ENCODE measurements around the gene DCAF11. TPM values are rescaled to one million over a fixed set of nuclear protein-coding genes. Genes with fewer than 3 reads are reported as not detected.

The DCAF11 gene
- total and polyA plus RNA-seq, 2 of the 13 experiments (the other 11 are each of a cell fraction or from before 2014, with no cell fraction given): 150 to 257 TPM

DNA sequence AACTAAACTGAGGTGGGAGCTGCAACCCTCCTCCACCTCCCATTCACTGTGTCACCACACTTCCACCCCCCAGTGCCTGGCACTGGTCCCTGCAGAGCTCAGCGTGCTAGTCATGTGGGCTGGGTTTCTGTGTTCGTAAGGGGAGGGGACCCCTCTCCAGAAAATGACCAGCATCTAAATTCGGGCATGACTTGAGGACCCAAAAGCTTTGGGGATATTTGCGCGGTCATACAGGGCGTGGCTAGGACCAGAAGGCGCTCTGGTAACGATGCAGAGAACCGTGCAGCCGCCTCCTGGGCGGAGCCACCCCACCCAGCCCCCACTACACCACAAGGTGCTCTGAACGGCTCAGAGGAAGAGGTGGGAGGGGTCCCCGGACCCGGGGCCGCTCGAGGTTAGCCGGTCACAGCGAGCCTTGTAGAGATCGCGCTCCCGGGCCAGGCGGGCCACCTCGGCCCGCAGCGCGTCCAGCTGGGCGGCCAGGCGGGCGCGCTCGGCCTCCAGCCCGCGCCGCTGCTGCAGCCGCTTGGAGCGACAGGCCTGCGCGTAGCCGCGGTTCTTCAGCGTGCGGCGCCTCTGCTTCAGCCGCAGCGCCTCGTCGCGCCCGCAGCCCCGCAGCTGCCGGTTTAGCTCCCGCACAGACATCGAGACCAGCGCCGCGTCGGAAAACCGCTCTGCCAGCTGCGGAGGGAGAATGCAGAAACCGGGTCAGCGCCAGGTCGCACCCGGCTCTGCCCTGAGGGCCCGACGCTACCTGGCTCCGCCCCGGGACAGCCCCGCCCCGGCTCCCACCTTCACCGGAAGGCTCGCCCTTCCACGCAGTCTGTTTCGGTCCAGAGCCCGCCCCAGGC lies 33.5 kb upstream of the DCAF11 start (continued):
- TF ChIP-seq, protein P1, sequence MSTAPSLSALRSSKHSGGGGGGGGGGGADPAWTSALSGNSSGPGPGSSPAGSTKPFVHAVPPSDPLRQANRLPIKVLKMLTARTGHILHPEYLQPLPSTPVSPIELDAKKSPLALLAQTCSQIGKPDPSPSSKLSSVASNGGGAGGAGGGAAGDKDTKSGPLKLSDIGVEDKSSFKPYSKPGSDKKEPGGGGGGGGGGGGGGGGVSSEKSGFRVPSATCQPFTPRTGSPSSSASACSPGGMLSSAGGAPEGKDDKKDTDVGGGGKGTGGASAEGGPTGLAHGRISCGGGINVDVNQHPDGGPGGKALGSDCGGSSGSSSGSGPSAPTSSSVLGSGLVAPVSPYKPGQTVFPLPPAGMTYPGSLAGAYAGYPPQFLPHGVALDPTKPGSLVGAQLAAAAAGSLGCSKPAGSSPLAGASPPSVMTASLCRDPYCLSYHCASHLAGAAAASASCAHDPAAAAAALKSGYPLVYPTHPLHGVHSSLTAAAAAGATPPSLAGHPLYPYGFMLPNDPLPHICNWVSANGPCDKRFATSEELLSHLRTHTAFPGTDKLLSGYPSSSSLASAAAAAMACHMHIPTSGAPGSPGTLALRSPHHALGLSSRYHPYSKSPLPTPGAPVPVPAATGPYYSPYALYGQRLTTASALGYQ (CRISPR knock-in tag; IDR thresholded peaks at IDR 0.05): peak; percentile 64; the same call in 1 of the 2 replicates
- no peak for TF ChIP-seq ZNF263 (CRISPR knock-in tag; IDR thresholded peaks at IDR 0.05)
- no peak for TF ChIP-seq IRX3 (CRISPR knock-in tag; IDR thresholded peaks at IDR 0.05; ENCODE audit: borderline replicate concordance, low read depth)
- TF ChIP-seq JUNB (CRISPR knock-in tag; IDR thresholded peaks at IDR 0.05; ENCODE audit: borderline replicate concordance): no peak
- no peak for TF ChIP-seq ATF1 (CRISPR knock-in tag; IDR thresholded peaks at IDR 0.05)
- TF ChIP-seq, protein P2, sequence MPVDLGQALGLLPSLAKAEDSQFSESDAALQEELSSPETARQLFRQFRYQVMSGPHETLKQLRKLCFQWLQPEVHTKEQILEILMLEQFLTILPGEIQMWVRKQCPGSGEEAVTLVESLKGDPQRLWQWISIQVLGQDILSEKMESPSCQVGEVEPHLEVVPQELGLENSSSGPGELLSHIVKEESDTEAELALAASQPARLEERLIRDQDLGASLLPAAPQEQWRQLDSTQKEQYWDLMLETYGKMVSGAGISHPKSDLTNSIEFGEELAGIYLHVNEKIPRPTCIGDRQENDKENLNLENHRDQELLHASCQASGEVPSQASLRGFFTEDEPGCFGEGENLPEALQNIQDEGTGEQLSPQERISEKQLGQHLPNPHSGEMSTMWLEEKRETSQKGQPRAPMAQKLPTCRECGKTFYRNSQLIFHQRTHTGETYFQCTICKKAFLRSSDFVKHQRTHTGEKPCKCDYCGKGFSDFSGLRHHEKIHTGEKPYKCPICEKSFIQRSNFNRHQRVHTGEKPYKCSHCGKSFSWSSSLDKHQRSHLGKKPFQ (CRISPR knock-in tag; IDR thresholded peaks at IDR 0.05; ENCODE audit: insufficient replicate concordance): no peak
- TF ChIP-seq ZNF20 (CRISPR knock-in tag; IDR thresholded peaks at IDR 0.05): no peak
- no peak; the same call in 1 of the 2 replicates for TF ChIP-seq ZNF576 (CRISPR knock-in tag; IDR thresholded peaks at IDR 0.05)
- no peak for TF ChIP-seq IRF1 (CRISPR knock-in tag; IDR thresholded peaks at IDR 0.05; ENCODE audit: low read depth)
- no peak for TF ChIP-seq TBP (CRISPR knock-in tag; IDR thresholded peaks at IDR 0.05)
- TF ChIP-seq ZNF232 (CRISPR knock-in tag; IDR thresholded peaks at IDR 0.05; ENCODE audit: borderline replicate concordance): peak; percentile 29; the same call in 1 of the 2 replicates
- TF ChIP-seq GZF1 (CRISPR knock-in tag; IDR thresholded peaks at IDR 0.05): 0 out of 2 replicates have a peak, but pooled peaks have one; percentile 17
- TF ChIP-seq, protein P3, sequence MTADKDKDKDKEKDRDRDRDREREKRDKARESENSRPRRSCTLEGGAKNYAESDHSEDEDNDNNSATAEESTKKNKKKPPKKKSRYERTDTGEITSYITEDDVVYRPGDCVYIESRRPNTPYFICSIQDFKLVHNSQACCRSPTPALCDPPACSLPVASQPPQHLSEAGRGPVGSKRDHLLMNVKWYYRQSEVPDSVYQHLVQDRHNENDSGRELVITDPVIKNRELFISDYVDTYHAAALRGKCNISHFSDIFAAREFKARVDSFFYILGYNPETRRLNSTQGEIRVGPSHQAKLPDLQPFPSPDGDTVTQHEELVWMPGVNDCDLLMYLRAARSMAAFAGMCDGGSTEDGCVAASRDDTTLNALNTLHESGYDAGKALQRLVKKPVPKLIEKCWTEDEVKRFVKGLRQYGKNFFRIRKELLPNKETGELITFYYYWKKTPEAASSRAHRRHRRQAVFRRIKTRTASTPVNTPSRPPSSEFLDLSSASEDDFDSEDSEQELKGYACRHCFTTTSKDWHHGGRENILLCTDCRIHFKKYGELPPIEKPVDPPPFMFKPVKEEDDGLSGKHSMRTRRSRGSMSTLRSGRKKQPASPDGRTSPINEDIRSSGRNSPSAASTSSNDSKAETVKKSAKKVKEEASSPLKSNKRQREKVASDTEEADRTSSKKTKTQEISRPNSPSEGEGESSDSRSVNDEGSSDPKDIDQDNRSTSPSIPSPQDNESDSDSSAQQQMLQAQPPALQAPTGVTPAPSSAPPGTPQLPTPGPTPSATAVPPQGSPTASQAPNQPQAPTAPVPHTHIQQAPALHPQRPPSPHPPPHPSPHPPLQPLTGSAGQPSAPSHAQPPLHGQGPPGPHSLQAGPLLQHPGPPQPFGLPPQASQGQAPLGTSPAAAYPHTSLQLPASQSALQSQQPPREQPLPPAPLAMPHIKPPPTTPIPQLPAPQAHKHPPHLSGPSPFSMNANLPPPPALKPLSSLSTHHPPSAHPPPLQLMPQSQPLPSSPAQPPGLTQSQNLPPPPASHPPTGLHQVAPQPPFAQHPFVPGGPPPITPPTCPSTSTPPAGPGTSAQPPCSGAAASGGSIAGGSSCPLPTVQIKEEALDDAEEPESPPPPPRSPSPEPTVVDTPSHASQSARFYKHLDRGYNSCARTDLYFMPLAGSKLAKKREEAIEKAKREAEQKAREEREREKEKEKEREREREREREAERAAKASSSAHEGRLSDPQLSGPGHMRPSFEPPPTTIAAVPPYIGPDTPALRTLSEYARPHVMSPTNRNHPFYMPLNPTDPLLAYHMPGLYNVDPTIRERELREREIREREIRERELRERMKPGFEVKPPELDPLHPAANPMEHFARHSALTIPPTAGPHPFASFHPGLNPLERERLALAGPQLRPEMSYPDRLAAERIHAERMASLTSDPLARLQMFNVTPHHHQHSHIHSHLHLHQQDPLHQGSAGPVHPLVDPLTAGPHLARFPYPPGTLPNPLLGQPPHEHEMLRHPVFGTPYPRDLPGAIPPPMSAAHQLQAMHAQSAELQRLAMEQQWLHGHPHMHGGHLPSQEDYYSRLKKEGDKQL (CRISPR knock-in tag; IDR thresholded peaks at IDR 0.05; ENCODE audit: low read depth): no peak
- no peak for TF ChIP-seq SMC3 (IDR thresholded peaks at IDR 0.05; ENCODE audit: low read length)
- no peak for TF ChIP-seq ZFP36 (IDR thresholded peaks at IDR 0.05; ENCODE audit: borderline replicate concordance, low read depth, low read length, partially characterized antibody)
- no peak for TF ChIP-seq ZNF446 (CRISPR knock-in tag; IDR thresholded peaks at IDR 0.05)
- TF ChIP-seq ZBTB38 (CRISPR knock-in tag; IDR thresholded peaks at IDR 0.05): peak; percentile 79
- no peak for TF ChIP-seq RFX3 (CRISPR knock-in tag; IDR thresholded peaks at IDR 0.05)
- no peak; the same call in 1 of the 2 replicates for TF ChIP-seq MED13 (CRISPR knock-in tag; IDR thresholded peaks at IDR 0.05)
- no peak for TF ChIP-seq KLF9 (CRISPR knock-in tag; IDR thresholded peaks at IDR 0.05; ENCODE audit: low read depth)
